B cell (primary cell): ENCODE measurements around the gene TEP1.

ENCODE experiments used
- EZH2 ChIP-seq: IDR thresholded peaks from 2 replicates; pipeline ENCODE4 v1.6.1; 2012; ENCODE audit warnings: borderline replicate concordance, low read depth, mild to moderate bottlenecking, moderate library complexity, low read length; ENCODE audit not compliant: insufficient read depth, poor library complexity, severe bottlenecking
- TF ChIP-seq, protein P1 (sequence below): fragments of 200-600 bp; IDR thresholded peaks from one replicate; pipeline ENCODE4 v1.8.0; 2022; ENCODE audit warnings: antibody characterized with exemption, mild to moderate bottlenecking

DNA sequence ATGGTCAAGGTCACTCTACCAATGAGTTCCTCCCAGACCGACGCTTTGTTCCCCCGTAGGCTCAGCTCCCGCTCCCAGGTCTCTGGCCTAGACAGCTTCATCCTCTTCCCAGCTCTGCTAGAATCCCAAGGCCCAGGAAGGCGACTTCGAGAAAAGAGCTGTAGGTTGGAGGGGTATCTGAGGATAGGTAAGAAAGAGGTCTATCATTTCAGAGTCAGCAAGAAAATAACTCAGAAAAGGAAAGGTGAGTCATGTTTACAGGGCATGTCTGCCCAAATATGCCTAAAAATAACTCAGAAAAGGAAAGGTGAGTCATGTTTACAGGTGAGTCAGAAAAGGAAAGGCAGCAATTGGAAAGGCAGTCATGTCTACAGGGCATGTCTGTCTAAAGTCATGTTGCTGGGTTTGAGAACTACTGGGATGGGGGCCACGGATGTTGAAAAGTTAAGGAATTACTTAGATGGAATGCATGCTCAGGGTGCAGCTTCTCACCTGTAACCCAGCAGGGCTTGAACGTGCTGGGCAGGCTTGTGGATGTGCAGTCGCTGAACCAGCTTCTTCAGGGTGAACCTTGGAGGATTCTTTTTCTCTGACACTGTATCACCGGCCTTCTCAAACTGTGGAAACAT is 12.2 kb downstream of the TEP1 start:
- TF ChIP-seq, protein P1, sequence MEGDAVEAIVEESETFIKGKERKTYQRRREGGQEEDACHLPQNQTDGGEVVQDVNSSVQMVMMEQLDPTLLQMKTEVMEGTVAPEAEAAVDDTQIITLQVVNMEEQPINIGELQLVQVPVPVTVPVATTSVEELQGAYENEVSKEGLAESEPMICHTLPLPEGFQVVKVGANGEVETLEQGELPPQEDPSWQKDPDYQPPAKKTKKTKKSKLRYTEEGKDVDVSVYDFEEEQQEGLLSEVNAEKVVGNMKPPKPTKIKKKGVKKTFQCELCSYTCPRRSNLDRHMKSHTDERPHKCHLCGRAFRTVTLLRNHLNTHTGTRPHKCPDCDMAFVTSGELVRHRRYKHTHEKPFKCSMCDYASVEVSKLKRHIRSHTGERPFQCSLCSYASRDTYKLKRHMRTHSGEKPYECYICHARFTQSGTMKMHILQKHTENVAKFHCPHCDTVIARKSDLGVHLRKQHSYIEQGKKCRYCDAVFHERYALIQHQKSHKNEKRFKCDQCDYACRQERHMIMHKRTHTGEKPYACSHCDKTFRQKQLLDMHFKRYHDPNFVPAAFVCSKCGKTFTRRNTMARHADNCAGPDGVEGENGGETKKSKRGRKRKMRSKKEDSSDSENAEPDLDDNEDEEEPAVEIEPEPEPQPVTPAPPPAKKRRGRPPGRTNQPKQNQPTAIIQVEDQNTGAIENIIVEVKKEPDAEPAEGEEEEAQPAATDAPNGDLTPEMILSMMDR, result no peak
- no peak for TF ChIP-seq EZH2
